Limb (tissue), 2 donors: Measurements from ENCODE around the gene TMEM11.
A peak's percentile ranks its signal among the peaks of the same experiment; 100 is the strongest.

Experiments
- DNase-seq, 2 donors: peaks; one replicate each; pipeline ENCODE4 v3.0.0-alpha.2; 2016; ENCODE audit errors: extremely low spot score in 2 of 2

The TMEM11 gene, protein sequence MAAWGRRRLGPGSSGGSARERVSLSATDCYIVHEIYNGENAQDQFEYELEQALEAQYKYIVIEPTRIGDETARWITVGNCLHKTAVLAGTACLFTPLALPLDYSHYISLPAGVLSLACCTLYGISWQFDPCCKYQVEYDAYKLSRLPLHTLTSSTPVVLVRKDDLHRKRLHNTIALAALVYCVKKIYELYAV

DNA sequence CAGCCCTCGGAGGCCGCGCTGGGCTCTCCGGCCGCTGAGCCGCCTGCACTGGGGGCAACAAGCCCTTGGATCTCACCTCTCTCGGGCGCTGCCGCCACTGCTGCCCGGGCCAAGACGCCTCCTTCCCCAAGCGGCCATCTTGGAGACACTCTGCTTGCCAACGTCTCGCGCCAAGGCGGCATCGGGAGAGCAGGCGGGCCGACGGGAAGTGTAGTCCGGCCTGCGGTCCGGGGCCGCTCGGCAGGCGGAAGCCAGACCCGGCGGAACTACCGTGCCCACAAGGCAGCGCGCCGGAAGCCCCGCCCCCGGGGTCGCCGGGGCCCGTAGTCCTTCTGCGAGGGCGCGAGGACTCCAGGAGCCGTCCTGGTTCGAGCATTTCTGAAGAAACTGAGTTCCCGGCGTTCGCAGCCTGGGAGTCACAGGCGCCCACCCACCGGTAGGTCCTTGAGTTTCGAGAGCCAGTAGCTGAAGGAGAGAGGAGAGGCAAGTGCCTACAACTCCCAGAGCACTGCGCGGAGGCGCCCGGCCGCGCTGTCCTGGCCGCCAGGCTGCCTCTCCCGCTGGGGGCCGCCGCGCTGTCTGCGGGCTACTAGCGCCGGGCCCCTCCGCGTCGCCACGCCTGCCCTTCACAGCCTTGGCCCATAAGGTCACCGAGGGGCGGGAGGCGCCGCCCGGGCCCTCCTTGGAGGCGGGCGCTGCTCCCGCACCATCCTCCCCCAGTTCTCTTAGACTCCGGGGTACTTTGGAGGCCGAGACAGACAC, at the start of gene TMEM11:
TMEM11 (minus strand) TSS at position 147 of the 762 bp plus-strand sequence; CDS start at position 138, 9 bp downstream.
- peak; percentile 96 to 98 for DNase-seq

DNA sequence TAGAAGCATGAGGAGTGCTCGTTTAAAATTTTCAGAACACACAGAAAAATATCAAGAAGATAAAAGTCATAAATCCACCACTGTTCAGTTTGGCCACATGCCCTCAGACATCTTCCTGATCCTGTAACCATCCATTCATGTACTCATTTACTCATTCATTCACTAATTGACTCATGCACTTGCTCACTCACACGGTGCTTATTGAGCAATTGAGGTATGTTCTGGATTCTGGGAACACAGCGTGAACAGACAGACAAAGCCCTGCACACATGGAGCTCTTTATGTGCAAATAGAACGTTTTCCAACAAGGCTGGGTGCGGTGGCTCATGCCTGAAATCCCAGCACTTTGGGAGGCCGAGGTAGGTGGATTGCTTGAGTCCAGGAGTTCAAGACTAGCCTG, 49.4 kb upstream of the TMEM11 start:
- no peak for DNase-seq

DNA sequence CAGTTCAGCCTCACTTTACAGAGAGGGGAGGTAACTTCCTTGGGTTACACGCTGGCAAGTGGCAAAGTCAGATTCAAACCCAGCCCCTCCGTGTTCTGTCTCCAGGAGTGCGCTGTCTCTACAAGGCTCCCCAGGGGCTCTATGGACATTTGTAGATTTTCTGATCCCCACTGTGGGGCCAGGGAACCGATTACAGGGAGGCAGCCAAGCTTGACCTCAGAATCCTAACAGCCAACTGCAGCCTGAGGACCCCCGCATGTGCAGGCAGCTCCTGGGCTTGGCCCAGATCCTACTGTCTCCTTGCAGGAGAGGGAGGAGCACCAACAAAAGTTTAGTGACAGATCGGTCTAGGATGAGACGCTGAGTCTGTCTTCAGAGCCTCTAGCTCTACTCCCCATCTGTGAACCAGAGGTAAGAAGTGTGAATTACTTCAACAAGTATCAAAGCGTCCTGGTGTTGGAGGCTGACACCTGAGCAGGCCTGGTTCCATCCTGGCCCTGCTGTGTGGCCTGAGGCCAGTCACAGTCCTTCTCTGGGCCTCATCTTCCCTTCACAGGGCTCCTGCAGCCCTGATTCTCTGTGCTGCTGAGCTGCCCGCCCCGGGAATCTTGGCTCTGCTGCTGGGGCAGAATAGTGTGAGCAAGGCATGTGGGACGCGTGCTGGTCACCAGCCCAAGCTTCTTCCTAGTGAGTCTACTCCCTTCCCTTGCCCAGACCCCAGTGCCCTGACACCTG, 48.5 kb upstream of the TMEM11 start:
- no peak for DNase-seq

DNA sequence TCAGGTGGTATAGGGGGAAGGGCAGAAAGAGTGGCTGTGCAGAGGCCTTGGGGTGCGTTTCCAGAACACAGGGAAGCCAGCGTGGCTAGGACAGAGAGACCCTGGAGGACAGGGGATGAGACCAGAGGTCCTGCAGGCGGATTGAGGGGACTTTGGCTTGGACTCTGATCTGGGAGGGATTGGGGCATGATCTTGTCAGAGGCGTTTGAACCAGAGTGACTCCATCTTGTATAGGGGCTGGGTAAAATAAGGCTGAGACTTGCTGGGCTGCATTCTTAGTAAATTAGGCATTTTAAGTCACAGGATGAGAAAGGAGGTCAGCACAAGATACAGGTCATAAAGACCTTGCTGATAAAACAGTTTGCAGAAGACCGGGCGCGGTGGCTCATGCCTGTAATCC, 44.6 kb upstream of the TMEM11 start:
- no peak for DNase-seq

DNA sequence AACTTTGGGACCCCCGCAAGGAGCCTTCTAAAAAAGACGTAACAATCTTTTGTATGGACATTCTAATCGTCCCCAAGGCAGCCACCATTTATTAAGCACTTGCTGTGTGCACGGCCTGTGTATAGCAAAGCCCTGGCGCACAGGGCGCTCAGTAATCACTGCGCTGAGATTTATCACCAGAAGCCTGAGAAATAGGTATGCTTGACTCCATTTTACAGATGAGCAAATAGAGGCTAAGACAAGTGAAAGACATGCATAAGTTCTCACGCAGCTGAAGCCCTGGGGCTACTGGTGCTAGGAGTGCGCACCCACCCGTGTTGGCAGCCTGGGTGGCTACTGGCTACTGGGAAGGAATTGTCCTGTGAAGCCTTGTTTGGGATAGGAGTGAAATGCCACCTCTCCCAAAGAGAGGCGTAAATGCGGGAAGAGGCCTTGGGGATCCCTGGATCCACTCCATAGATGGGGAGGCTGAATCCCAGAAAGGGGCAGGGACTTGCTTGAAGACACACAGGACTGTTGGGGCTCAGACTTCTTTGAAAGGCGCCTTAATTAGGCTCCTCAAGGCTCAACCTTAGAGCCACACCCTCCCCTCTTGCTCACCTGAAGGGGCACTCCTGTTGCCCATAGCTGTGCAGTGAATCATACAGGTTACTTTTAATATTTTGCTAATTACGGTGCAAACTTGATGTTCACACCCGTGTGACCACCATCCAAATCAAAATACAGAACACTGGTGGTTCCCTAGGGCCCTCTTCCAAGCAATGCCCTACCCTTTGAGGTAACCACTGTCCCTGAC, 39.9 kb upstream of the TMEM11 start:
- DNase-seq: no peak

DNA sequence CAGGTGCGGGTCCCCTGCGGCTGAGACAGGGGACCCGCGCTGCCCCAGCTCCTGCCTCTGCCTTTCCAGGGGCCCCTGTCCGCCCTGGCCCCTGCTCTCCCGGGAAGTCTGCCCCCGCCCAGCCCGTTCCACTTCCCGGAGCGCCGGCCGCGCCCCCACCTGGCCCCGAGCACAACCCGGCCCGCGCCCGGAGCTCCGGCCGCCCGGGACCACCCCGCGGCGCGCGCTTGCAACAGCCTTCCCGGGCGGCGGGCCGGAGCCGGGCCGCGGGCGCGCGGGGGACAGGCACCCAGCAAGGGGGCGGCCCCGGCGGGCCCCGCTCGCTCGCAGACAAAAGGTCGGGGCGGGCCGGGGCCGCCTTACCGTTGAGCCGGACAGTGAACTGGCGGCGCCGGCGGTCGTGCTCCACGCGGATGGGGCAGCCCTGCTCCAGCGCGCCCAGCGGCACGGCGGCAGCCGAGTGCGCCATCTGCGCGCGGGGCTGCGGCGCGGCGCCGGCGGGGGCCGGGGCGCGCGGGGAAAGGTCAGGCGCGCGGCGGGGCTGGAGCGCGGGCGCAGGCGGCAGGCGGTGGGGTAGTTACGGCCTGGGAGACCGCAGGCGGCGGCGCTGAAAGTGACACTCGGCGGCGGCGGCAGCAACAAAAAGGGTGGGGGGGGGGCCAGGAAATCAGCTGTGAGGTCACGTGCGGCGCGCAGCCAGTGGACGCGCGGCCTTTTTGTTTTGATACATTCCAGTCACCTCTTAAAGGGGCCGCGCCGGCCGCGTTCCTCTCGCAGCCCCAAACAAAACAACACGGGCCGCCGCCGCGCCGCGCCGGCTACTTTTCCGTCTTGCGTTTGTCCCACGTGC, 39.1 kb upstream of the TMEM11 start, which contains the start of gene NATD1:
NATD1 (minus strand) TSS at position 615 of the 850 bp plus-strand sequence; CDS start at position 469, 146 bp downstream.
- peak; percentile 83 to 89 for DNase-seq

DNA sequence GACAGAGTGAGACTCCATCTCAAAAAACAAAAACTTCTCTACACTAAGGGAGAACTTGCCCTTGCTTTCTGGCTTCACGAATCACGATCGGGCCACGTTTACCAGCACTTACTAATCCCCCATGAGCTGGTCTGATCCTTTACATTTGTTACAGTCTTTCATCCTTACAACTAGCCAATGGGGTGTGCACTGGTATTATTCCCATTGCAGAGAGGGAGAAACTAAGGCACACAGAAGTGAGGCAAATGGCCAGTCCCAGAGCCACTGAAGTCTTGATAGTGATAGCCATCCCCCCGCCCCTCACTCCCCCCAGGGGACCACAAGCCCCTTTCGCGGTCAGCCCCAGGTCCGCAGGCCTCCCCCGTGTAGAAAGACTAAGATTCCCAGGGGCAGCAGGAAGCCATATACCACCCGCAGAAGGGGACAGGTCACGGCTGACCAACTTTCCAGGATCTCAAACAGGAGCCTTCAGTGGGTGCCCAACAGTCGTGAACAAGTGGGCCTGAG, 38.4 kb upstream of the TMEM11 start:
- DNase-seq: no peak

DNA sequence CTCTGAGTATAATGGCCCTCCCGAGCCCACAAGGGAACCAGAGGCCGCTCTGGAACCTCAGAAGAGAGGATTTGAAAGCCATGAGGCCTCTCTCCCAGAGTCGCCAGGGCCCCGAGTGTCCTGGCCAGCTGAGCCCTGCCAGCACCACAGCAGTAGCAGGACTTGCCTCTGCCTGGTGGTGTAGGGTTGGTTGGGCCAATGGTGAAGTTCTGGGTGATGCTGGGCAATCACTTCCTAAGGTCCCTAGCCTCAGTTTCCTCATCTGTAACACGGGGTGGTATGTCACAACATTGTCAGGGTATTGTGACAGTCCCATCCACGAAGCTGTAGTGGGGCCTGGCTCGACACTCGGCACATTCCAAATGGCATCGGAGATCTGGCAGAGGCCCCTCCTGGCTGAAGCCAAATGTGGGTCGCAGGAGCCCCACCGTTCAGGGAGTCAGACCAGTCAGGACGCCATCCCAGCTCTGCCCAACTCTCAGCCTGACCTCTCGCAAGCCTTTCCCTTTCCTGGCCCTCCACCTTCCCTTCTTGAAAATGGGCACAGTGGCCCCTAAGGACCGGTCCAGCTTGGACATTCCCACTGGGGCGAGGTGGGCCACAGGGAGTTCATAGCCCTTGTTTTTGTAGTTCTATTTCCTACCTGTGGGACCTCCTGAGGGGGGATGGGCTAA, 37.5 kb upstream of the TMEM11 start:
- no peak for DNase-seq

DNA sequence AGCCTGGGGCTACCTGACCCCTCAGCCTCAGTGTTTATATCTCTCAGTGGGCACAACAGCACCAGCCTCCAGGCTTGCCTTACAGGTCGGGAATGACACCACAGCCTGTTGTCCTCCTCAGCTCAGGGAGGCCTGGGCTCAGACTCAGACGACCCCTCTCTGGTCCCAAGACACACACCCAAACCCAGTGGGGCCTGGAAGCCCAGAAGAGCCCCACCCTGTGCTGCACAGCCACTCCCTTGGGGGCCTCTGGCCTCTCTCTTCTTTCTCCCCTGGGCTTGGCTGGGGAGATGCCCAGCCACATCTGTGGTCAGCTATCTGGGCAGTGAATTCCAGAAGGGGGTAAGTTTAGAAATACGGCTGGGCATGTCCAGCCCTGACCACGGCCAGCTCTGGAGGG, 36.9 kb upstream of the TMEM11 start:
- no peak for DNase-seq

DNA sequence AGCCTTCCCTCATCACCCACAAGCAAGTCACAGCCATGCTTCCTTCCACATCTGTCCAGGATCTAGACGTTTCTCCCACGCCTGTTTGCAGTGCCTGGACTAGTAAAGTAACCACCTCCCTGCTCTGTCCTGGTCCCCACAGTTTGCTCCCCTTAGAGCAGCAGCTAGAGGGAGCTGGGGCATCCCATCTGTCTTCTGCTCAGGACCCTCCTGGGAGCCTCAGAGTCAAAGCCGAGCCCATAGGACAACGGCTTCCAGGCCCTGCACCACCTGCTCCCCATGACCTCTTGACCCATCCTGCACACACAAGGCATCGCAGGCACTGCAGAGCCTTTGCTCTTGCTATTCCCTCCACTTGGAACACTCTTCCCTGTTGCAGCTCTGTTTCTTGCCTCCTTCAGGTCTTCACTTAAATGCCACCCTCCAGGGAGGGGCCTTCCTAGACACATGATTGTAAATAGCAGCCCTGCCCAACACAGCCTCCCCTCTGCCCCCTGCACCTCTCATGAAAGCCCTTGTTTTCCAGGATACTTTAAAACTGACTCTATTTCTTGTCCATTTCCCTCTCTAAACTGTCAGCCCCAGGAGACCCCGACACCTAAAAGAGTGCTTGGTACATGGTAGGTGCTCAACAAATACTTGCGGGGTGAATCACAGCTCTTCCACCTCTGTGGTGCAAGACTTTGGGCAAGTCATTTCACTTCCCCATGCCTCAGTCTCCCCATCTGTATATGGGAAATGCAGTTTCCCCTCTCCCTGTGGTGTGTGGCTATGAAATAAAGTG, 36.2 kb upstream of the TMEM11 start:
- DNase-seq: no peak

DNA sequence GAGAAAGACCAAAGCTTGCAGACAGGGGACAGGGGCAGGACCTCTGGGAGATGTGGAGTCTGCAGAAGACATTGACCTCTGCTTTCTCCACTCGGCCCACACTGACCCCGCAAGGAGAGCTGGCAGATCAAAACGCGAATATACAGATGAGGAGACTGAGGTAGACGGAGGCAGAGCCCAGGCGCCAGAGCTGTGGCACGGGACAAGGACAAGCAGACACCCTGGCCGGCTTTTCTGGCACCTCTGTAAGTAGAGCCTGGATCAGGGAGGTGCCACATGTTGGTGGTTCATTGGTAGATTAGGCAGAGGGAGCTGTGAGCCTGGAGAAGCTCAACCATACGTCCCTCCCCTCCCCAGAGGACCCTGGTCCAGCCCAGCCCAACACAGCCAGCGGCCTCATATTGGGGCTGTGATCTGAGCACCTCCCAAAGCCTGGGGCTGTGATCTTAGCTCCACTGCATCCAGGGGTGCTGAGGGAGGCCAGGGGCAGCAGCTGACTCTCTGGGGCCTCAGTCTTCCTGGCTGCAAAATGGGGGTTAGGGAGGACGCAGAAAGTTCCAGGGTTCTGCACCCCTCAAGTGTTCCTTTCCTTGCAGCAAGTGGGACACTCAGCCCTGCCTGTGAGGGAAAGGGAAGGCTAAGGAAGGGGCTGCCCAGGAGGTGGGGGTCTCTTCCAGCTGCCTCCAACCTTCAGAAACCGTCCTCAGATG, 35.3 kb upstream of the TMEM11 start:
- no peak for DNase-seq

DNA sequence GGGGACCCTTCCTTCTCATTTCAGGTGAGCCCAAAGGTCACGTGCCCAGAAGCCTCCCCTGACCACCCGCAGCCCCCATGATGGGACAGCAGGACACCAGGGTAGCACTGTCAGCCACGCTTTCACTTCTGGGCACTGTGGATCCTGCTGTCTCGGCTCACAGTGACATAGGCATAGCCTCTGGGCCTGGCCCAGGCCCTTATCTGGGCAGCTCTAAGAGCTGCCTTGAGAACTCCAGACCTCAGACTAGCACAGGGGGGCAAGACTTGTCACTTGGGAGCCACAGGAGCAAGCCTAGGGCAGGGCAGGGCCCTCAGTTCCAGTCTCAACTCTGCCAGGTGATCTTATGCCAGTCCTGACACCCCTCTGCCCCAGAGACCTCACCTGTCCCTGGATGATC, 34.5 kb upstream of the TMEM11 start:
- no peak for DNase-seq

DNA sequence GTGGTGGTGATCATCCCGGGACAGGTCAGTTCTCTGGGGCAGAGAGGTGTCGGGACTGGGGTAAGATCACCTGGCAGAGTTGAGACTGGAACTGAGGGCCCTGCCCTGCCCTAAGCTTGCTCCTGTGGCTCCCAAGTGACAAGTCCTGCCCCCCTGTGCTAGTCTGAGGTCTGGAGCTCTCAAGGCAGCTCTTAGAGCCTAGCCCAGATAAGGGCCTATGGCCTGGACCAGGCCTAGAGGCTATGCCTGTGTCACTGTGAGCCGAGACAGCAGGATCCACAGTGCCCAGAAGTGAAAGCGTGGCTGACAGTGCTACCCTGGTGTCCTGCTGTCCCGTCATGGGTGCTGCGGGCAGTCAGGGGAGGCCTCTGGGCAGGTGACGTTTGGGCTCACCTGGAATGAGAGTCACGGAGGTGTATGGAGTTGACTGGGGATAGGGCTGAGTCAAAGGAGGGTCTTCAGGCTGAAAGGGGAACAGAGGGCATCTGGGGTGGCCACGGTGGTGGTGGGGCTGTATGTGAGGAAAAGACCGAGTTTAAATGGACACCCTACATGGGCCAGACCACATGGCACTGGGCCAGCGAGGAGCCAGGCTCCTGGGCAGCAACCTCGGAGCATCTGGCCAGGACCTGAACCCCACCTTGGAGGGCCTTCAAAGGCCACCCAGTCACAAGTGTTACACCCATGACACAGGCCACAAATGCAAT, 33.7 kb upstream of the TMEM11 start:
- no peak for DNase-seq

DNA sequence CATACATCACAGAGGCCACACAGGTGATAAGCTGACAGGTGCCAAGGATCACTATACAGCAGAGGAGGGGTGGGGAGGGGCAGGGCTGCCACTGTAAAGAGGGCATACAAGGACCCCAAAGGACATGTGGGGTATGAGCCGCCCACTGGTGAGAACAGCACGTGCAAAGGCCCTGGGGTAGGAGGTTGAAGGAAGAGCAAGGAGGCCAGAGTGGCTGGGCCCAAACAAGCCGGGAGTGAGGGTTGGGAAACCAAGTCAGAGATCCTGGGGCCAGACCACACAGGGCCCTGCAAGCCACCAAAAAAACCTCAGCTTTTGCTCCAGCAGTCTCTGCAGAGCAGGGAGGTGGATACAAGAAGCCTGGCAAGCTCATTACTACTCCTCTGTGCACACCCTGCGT, 32.7 kb upstream of the TMEM11 start:
- no peak for DNase-seq

DNA sequence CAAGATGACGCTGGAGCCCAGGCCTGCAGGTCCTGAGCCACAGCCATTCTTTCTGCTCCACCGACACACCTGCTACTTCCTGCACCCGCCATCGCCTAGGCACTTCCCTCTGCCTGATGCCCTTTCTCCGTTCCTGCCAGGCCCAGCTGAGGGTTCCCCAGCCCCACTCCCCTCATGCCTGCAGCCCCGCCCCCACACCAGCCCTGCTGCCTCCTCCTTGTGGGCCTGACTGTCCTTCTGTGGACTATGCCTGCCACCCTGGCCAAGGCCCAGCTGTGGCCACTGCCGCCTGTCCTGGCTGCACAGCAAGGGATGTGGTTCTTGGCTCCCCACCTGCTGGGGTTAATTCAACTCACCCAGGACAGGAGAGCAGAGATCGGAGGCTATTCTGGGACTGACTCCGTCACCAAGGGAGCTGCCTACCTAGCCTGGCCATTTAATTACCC, 31.7 kb upstream of the TMEM11 start:
- no peak for DNase-seq

DNA sequence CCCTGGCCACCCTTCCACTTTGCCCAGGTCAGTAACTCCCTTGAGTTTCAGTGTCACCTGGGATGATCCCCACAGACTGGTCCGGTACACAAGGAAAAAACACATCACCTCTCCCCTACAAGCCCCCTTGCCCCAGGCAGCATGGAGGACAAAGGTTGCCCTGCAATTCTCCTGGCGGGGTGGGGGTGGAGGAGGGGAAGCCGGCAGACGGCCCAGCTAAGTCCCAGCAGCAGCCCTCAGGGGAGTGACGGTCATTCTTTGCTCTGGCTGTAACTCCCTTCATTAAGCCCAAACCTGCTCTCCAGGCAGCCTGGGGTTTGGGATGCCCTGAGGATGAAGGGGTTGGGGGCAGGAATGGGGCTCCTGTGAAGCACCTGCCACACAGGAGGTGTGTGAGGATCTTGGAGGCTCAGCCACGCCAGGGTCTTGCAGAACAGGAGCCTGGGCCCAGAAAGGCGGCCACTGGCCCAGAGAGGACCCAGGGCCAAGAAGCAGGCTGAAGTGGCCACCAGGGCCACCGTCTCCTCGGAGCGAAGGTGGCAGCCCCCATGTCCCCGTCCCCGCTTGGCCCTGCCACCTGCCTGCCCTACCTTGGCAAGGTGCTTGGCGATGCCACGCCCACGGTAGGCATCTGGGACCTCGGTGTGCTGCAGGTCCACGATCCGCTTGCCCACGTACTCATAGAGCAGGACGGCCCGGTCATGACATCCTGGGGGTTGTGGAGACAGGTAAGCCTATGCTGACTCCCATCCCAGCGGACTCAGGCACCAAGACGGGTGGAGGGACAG, 29.7 kb upstream of the TMEM11 start:
- no peak for DNase-seq
